NCI-H345 treated with DMSO at 0.1 percent for 48 hours (cell line): Measurements from ENCODE around the gene BDH1.

Experiments
- DNase-seq: peaks from one replicate; lab custom pipeline; 2025; ENCODE audit not compliant: unreplicated experiment; lab: John Stamatoyannopoulos, UW

BDH1 gene

GRCh38 chr3:197464794-197465193, 91.0 kb downstream of the BDH1 start:
- DNase-seq, result no peak

GRCh38 chr3:197463279-197463678, 92.5 kb downstream of the BDH1 start:
- no peak for DNase-seq

- no peak for DNase-seq
Observed at GRCh38 chr3:197462808-197463207, 93.0 kb downstream of the BDH1 start.

- no peak for DNase-seq
Observed at GRCh38 chr3:197460639-197461038, 95.1 kb downstream of the BDH1 start.

GRCh38 chr3:197460002-197460401, 95.8 kb downstream of the BDH1 start:
- DNase-seq, result no peak
